ENCODE results near the gene CCDC63.

DNA sequence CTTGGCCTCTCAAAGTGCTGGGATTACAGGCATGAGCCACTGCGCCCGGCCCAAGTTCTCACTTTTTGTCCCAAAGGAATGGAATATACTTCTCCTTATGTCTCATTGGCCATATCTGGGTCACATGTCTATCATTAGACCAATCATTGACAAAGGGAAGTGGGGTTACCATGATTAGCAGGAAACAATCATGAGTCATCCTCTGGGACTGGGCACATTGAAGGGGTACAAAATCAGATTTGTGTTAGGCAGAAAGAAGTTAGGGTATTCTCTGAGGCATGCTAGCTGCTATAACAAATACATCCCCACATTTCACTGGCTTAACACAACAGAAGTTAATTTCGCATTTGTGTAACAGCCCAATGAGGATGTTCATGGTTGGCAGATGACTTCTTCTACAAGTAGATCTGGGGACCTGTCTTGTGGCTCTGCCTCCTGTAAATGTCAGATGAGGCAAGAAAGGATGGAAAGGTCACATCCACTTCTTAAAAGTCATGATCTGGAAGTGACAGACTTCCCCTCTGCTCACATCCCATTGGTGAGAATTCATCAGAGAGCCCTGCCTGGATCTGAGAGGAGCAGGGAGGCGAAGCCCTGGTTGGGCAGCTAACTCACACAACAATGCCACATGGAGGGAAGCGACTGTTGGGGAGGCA, 3.1 kb downstream of the CCDC63 start:
- TF ChIP-seq, protein P1, sequence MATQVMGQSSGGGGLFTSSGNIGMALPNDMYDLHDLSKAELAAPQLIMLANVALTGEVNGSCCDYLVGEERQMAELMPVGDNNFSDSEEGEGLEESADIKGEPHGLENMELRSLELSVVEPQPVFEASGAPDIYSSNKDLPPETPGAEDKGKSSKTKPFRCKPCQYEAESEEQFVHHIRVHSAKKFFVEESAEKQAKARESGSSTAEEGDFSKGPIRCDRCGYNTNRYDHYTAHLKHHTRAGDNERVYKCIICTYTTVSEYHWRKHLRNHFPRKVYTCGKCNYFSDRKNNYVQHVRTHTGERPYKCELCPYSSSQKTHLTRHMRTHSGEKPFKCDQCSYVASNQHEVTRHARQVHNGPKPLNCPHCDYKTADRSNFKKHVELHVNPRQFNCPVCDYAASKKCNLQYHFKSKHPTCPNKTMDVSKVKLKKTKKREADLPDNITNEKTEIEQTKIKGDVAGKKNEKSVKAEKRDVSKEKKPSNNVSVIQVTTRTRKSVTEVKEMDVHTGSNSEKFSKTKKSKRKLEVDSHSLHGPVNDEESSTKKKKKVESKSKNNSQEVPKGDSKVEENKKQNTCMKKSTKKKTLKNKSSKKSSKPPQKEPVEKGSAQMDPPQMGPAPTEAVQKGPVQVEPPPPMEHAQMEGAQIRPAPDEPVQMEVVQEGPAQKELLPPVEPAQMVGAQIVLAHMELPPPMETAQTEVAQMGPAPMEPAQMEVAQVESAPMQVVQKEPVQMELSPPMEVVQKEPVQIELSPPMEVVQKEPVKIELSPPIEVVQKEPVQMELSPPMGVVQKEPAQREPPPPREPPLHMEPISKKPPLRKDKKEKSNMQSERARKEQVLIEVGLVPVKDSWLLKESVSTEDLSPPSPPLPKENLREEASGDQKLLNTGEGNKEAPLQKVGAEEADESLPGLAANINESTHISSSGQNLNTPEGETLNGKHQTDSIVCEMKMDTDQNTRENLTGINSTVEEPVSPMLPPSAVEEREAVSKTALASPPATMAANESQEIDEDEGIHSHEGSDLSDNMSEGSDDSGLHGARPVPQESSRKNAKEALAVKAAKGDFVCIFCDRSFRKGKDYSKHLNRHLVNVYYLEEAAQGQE (IDR thresholded peaks at IDR 0.05; ENCODE audit: low read depth, low read length) = no peak
- TF ChIP-seq TAF1 (IDR thresholded peaks at IDR 0.05; ENCODE audit: borderline replicate concordance, low read depth, low read length) = no peak
- no peak for TF ChIP-seq TCF12 (IDR thresholded peaks at IDR 0.05)
- TF ChIP-seq TEAD4 (IDR thresholded peaks at IDR 0.05; ENCODE audit: borderline replicate concordance, insufficient read depth) = no peak
- TF ChIP-seq, protein P2, sequence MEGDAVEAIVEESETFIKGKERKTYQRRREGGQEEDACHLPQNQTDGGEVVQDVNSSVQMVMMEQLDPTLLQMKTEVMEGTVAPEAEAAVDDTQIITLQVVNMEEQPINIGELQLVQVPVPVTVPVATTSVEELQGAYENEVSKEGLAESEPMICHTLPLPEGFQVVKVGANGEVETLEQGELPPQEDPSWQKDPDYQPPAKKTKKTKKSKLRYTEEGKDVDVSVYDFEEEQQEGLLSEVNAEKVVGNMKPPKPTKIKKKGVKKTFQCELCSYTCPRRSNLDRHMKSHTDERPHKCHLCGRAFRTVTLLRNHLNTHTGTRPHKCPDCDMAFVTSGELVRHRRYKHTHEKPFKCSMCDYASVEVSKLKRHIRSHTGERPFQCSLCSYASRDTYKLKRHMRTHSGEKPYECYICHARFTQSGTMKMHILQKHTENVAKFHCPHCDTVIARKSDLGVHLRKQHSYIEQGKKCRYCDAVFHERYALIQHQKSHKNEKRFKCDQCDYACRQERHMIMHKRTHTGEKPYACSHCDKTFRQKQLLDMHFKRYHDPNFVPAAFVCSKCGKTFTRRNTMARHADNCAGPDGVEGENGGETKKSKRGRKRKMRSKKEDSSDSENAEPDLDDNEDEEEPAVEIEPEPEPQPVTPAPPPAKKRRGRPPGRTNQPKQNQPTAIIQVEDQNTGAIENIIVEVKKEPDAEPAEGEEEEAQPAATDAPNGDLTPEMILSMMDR (IDR thresholded peaks at IDR 0.05) = no peak
- TF ChIP-seq YY1 (IDR thresholded peaks at IDR 0.05; ENCODE audit: low read depth) = no peak

Measured in SK-N-SH (cell line).